Ishikawa (cell line): ENCODE data around the gene PIN4.

Source experiments
- CEBPB ChIP-seq: IDR thresholded peaks from 2 replicates; pipeline ENCODE4 v1.6.1; 2012
- CREB1 ChIP-seq: IDR thresholded peaks from 2 replicates; pipeline ENCODE4 v1.6.1; 2012; ENCODE audit warnings: low read depth
- EGR1 ChIP-seq: IDR thresholded peaks from 2 replicates; pipeline ENCODE4 v1.6.1; 2012
- EP300 ChIP-seq: IDR thresholded peaks from 2 replicates; pipeline ENCODE4 v1.6.1; 2012; ENCODE audit warnings: borderline replicate concordance
- FOXM1 ChIP-seq: IDR thresholded peaks from 2 replicates; pipeline ENCODE4 v1.6.1; 2012; ENCODE audit warnings: low read depth, borderline replicate concordance
- NFIC ChIP-seq: IDR thresholded peaks from 2 replicates; pipeline ENCODE4 v1.6.1; 2012
- RAD21 ChIP-seq: IDR thresholded peaks from 2 replicates; pipeline ENCODE4 v1.6.1; 2012; ENCODE audit warnings: low read depth
- TAF1 ChIP-seq: IDR thresholded peaks from 2 replicates; pipeline ENCODE4 v1.6.1; 2012; ENCODE audit warnings: low read depth, mild to moderate bottlenecking
- TCF12 ChIP-seq: IDR thresholded peaks from 2 replicates; pipeline ENCODE4 v1.6.1; 2012; ENCODE audit warnings: low read depth
- TEAD4 ChIP-seq: IDR thresholded peaks from 2 replicates; pipeline ENCODE4 v1.6.1; 2012
- YY1 ChIP-seq: IDR thresholded peaks from 2 replicates; pipeline ENCODE4 v1.6.1; 2012; ENCODE audit warnings: low read depth
- ZBTB7A ChIP-seq: IDR thresholded peaks from 2 replicates; pipeline ENCODE4 v1.6.1; 2012; ENCODE audit warnings: low read depth
- TF ChIP-seq, protein P1 (sequence below): IDR thresholded peaks from 2 replicates; pipeline ENCODE4 v1.6.1; 2012
- TF ChIP-seq, protein P2 (sequence below): IDR thresholded peaks from 2 replicates; pipeline ENCODE4 v1.6.1; 2012; ENCODE audit warnings: low read depth, mild to moderate bottlenecking
- TF ChIP-seq, protein P3 (sequence below): IDR thresholded peaks from 2 replicates; pipeline ENCODE4 v1.6.1; 2012

Gene PIN4

DNA sequence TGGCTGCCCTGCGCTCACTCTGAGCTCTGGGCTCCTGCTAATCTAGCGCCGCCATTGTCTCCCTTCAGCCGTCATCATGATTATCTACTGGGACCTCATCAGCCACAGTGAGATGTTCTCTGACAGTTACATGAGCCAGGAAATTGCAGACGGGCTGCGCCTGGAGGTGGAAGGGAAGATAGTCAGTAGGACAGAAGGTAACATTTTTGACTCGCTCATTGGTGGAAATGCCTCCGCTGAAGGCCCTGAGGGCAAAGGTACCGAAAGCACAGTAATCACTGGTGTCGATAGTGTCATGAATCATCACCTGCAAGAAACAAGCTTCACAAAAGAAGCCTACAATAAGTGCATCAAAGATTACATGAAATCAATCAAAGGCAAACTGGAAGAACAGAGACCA, 21.8 kb upstream of the PIN4 start:
- no peak for TF ChIP-seq ZBTB7A

DNA sequence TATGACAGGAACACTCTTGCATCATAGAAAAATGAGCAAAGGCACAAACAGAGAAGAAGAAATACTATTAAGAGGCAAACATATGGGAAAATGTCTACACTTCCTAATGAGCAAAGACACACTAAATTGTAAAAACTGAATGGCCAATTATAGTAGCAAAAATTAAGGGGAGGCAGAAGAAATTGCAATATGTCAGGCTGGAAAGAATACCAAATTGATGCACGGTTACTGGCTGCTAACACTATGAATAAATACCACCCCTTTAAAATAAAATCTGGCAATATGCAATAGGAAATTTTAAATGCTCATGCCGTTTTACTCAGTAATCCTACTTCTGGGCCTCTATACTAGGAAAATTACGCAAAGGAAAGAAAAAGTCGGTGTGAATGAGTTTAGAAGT, 16.0 kb upstream of the PIN4 start:
- no peak for TF ChIP-seq NFIC
- TF ChIP-seq CREB1: no peak
- no peak for TF ChIP-seq TCF12
- TF ChIP-seq RAD21: no peak
- no peak for TF ChIP-seq EP300
- TF ChIP-seq ZBTB7A: no peak
- TF ChIP-seq EGR1: no peak
- TF ChIP-seq, protein P1, sequence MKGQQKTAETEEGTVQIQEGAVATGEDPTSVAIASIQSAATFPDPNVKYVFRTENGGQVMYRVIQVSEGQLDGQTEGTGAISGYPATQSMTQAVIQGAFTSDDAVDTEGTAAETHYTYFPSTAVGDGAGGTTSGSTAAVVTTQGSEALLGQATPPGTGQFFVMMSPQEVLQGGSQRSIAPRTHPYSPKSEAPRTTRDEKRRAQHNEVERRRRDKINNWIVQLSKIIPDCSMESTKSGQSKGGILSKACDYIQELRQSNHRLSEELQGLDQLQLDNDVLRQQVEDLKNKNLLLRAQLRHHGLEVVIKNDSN: no peak
- TF ChIP-seq CEBPB: no peak
- no peak for TF ChIP-seq FOXM1

DNA sequence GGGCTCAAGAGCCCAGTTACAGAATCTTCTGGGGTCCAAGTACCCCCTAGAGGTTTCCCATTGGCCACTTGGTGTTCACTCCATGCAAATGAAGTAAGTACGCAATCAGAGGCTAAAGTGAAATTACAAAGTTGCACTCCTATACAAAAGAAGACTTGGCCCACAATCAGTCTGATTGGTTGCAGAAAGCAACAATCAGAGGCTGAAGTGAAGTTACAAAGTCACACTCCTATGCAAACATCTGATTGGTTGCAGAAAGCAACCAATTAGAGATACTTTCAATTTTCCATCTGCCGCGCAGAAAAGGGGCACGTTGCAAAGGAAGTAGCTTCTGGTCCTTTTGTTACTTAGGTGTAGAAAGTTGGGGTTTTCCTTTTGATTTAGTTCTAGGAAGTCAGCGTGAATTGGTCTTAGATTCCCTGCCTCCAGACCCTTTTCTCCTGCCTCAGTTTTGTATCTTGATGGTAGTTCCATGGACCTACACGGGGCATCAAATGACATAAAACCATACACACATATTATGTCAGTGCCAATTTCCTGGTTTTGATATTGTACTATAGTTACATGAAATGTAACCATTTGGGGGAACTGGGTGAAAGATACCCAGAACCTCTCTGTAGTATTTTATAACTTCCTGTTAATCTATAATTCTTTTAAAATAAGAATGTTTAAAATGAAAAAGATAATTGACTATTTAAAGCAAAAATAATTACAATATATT, 12.4 kb upstream of the PIN4 start:
- TF ChIP-seq TAF1: no peak

DNA sequence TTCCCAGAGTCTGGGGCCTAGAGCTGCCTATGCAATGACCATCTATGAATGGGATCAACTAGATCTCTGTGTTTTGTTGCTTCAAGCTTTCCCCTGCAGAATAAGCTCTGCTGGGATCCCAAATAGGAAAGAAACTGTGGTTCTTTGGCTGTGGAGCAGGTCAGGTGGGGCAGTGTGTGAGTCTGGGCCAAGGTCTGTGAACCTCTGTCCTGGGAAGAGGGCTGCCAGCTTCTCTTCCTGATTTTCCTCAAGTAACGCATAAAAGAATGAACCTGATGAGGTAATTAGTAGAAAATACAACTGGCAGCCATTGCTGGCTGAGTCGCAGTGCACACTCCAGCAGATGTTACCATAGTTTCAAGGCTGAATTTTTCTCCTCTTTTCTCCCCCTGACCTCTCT, 4.6 kb upstream of the PIN4 start:
- TF ChIP-seq RAD21: no peak
- TF ChIP-seq YY1: no peak
- TF ChIP-seq FOXM1: no peak
- no peak for TF ChIP-seq EP300
- no peak for TF ChIP-seq TAF1
- TF ChIP-seq, protein P2, sequence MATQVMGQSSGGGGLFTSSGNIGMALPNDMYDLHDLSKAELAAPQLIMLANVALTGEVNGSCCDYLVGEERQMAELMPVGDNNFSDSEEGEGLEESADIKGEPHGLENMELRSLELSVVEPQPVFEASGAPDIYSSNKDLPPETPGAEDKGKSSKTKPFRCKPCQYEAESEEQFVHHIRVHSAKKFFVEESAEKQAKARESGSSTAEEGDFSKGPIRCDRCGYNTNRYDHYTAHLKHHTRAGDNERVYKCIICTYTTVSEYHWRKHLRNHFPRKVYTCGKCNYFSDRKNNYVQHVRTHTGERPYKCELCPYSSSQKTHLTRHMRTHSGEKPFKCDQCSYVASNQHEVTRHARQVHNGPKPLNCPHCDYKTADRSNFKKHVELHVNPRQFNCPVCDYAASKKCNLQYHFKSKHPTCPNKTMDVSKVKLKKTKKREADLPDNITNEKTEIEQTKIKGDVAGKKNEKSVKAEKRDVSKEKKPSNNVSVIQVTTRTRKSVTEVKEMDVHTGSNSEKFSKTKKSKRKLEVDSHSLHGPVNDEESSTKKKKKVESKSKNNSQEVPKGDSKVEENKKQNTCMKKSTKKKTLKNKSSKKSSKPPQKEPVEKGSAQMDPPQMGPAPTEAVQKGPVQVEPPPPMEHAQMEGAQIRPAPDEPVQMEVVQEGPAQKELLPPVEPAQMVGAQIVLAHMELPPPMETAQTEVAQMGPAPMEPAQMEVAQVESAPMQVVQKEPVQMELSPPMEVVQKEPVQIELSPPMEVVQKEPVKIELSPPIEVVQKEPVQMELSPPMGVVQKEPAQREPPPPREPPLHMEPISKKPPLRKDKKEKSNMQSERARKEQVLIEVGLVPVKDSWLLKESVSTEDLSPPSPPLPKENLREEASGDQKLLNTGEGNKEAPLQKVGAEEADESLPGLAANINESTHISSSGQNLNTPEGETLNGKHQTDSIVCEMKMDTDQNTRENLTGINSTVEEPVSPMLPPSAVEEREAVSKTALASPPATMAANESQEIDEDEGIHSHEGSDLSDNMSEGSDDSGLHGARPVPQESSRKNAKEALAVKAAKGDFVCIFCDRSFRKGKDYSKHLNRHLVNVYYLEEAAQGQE: no peak
- TF ChIP-seq, protein P1: no peak
- TF ChIP-seq EGR1: no peak
- no peak for TF ChIP-seq NFIC
- TF ChIP-seq CREB1: no peak
- no peak for TF ChIP-seq CEBPB
- no peak for TF ChIP-seq TEAD4
- TF ChIP-seq, protein P3, sequence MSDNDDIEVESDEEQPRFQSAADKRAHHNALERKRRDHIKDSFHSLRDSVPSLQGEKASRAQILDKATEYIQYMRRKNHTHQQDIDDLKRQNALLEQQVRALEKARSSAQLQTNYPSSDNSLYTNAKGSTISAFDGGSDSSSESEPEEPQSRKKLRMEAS: no peak
- no peak for TF ChIP-seq ZBTB7A
- no peak for TF ChIP-seq TCF12

DNA sequence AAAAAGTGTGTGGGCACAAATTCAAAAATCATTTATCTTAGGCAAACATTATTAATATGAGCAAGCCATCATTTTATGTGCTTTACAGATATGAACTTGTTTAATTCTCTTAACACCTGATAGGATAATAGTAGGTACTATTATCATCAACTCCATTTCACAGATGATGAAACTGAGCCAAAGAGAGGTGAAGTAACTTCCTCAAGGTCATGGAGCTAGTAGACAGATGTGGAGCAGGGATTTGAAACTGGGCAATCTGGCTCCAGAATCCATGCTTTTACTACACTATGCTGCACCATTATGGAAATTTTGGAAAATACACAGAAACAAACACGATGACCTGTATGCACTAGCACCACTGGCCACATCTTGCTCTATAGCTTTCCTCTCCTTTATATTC, 1.0 kb upstream of the PIN4 start:
- no peak for TF ChIP-seq TEAD4
- TF ChIP-seq YY1: no peak
- TF ChIP-seq ZBTB7A: no peak
- no peak for TF ChIP-seq EP300
- TF ChIP-seq EGR1: no peak
- no peak for TF ChIP-seq CREB1
- TF ChIP-seq TCF12: no peak
- TF ChIP-seq, protein P2: no peak
- no peak for TF ChIP-seq NFIC
- TF ChIP-seq FOXM1: no peak
- TF ChIP-seq TAF1: no peak
- no peak for TF ChIP-seq RAD21
- no peak for TF ChIP-seq CEBPB
- TF ChIP-seq, protein P1: no peak

DNA sequence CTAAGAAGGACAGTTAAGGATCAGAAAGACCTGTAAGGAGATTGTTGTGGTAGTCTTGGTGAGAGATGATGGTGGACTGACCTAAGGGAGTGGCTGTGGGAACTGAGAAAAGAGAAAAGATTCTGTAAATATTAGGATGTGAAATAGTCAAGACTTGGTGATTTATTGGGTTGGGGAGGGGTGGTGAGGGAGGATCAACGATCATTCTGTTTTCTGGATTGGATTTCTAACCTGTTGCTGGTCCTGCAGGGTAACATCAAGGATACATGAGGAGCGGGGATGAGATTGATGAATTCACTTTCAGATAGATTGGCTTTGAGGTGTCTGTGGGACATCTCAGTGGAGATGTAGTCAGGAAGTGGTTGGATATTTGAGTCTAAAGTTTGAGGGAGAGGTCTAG, 1.4 kb downstream of the PIN4 start:
- TF ChIP-seq RAD21 (no peak), YY1 (no peak), EP300 (no peak), TEAD4 (no peak), TAF1 (no peak), TCF12 (no peak), ZBTB7A (no peak), FOXM1 (no peak), CEBPB (no peak), CREB1 (no peak), NFIC (no peak), EGR1 (no peak)
- TF ChIP-seq, protein P3: no peak
- TF ChIP-seq, protein P1: no peak
- TF ChIP-seq, protein P2: no peak
